GM15510 (cell line): ENCODE data around the gene NDRG3.

Experiments
- POLR2A ChIP-seq: IDR thresholded peaks from 3 replicates; pipeline ENCODE4 v1.6.1; 2011; ENCODE audit warnings: borderline replicate concordance; ENCODE audit not compliant: insufficient read length; ENCODE audit errors: extremely low read depth

NDRG3 gene

GRCh38 chr20:36676701-36677421, 69.0 kb downstream of the NDRG3 start:
- TF ChIP-seq POLR2A, result no peak

GRCh38 chr20:36672991-36673390, 72.9 kb downstream of the NDRG3 start:
- TF ChIP-seq POLR2A, result no peak

GRCh38 chr20:36670665-36671357, 75.1 kb downstream of the NDRG3 start:
- TF ChIP-seq POLR2A, result no peak

- no peak for TF ChIP-seq POLR2A
These were observed 79.6 kb downstream of the NDRG3 start for GRCh38 chr20:36666181-36666740.

- no peak for TF ChIP-seq POLR2A
These were observed 82.9 kb downstream of the NDRG3 start for GRCh38 chr20:36663031-36663430.

- no peak for TF ChIP-seq POLR2A
These were observed 87.6 kb downstream of the NDRG3 start for GRCh38 chr20:36658300-36658699.

GRCh38 chr20:36656733-36657132, 89.2 kb downstream of the NDRG3 start:
- TF ChIP-seq POLR2A, result no peak

GRCh38 chr20:36655004-36655403, 90.9 kb downstream of the NDRG3 start:
- TF ChIP-seq POLR2A, result no peak

GRCh38 chr20:36654506-36654905, 91.4 kb downstream of the NDRG3 start:
- no peak for TF ChIP-seq POLR2A

GRCh38 chr20:36653456-36653855, 92.4 kb downstream of the NDRG3 start:
- TF ChIP-seq POLR2A, result no peak

GRCh38 chr20:36647196-36648121, 98.4 kb downstream of the NDRG3 start:
- TF ChIP-seq POLR2A, result no peak

GRCh38 chr20:36646678-36647077, 99.2 kb downstream of the NDRG3 start:
- no peak for TF ChIP-seq POLR2A

- TF ChIP-seq POLR2A, result peak; percentile 17
These were observed 99.9 kb downstream of the NDRG3 start, which contains the start of gene SLA2 for GRCh38 chr20:36645998-36646397. SLA2 (minus strand) TSS chr20:36646196; CDS start chr20:36641335, 4,861 bp downstream.

GRCh38 chr20:36645353-36645752, 100.5 kb downstream of the NDRG3 start:
- no peak for TF ChIP-seq POLR2A

GRCh38 chr20:36644706-36645095, 101.2 kb downstream of the NDRG3 start:
- TF ChIP-seq POLR2A, result no peak
